ENCODE measurements around the gene HSPA9. TPM values are rescaled to one million over a fixed set of nuclear protein-coding genes. Genes with fewer than 3 reads are reported as not detected.

Gene HSPA9
- total and polyA plus RNA-seq, 9 of the 15 experiments (the other 6 are each of a cell fraction or from before 2014, with no cell fraction given): 195 to 583 (median 514) TPM

DNA sequence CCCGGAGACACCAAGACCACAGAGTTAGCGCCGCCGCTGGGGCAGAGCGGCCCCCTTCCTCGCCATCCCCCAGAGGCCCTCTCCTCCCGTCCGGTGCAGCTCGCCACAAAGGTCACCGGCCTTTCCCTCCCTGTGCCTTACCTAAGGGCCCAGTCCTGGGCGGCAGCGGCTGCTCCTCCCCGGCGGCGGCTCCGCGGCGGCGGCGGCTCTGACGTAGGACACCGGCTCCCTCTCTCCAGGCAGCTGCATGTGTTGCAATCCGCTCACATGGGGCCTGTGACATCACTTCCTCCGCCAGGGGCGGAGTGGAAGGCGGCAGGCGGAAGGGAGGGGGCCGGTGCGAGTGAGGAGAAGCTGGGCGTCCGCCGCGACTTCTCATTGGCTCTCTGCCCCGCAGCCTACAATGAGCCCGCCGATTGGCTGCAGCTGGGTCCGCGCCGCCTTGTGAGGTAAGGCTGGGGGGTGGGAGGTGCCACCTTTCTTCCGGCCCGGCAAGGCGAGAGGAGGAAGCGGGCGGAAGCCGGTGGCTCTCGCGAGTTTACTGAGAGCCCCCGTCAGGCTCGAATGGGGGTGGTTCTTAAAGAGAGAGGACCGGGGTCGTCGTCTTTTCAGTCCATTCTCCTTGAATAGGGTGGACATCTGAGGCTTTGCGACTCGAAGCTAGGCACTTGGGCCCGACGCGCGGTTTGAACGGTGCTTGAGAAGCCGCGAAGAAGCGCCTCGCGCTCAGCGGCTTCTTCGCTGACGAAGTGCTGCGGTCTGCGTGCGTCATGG is 32.1 kb downstream of the HSPA9 start, which contains the start of gene ETF1 (continued):
- TF ChIP-seq, protein P1, sequence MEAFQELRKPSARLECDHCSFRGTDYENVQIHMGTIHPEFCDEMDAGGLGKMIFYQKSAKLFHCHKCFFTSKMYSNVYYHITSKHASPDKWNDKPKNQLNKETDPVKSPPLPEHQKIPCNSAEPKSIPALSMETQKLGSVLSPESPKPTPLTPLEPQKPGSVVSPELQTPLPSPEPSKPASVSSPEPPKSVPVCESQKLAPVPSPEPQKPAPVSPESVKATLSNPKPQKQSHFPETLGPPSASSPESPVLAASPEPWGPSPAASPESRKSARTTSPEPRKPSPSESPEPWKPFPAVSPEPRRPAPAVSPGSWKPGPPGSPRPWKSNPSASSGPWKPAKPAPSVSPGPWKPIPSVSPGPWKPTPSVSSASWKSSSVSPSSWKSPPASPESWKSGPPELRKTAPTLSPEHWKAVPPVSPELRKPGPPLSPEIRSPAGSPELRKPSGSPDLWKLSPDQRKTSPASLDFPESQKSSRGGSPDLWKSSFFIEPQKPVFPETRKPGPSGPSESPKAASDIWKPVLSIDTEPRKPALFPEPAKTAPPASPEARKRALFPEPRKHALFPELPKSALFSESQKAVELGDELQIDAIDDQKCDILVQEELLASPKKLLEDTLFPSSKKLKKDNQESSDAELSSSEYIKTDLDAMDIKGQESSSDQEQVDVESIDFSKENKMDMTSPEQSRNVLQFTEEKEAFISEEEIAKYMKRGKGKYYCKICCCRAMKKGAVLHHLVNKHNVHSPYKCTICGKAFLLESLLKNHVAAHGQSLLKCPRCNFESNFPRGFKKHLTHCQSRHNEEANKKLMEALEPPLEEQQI (IDR thresholded peaks at IDR 0.05): no peak
- peak; percentile 94 for TF ChIP-seq MBD2 (IDR thresholded peaks at IDR 0.05; ENCODE audit: borderline replicate concordance, low read depth)
- no peak for TF ChIP-seq BACH1 (tag; IDR thresholded peaks at IDR 0.05)
- TF ChIP-seq, protein P2, sequence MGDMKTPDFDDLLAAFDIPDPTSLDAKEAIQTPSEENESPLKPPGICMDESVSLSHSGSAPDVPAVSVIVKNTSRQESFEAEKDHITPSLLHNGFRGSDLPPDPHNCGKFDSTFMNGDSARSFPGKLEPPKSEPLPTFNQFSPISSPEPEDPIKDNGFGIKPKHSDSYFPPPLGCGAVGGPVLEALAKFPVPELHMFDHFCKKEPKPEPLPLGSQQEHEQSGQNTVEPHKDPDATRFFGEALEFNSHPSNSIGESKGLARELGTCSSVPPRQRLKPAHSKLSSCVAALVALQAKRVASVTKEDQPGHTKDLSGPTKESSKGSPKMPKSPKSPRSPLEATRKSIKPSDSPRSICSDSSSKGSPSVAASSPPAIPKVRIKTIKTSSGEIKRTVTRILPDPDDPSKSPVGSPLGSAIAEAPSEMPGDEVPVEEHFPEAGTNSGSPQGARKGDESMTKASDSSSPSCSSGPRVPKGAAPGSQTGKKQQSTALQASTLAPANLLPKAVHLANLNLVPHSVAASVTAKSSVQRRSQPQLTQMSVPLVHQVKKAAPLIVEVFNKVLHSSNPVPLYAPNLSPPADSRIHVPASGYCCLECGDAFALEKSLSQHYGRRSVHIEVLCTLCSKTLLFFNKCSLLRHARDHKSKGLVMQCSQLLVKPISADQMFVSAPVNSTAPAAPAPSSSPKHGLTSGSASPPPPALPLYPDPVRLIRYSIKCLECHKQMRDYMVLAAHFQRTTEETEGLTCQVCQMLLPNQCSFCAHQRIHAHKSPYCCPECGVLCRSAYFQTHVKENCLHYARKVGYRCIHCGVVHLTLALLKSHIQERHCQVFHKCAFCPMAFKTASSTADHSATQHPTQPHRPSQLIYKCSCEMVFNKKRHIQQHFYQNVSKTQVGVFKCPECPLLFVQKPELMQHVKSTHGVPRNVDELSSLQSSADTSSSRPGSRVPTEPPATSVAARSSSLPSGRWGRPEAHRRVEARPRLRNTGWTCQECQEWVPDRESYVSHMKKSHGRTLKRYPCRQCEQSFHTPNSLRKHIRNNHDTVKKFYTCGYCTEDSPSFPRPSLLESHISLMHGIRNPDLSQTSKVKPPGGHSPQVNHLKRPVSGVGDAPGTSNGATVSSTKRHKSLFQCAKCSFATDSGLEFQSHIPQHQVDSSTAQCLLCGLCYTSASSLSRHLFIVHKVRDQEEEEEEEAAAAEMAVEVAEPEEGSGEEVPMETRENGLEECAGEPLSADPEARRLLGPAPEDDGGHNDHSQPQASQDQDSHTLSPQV (IDR thresholded peaks at IDR 0.05): no peak
- TF ChIP-seq KDM5B (IDR thresholded peaks at IDR 0.05; ENCODE audit: insufficient replicate concordance, low read depth, low read length): peak; percentile 81
- peak; percentile 76 for TF ChIP-seq SMAD1 (IDR thresholded peaks at IDR 0.05; ENCODE audit: low read depth, low read length, partially characterized antibody)
- TF ChIP-seq HNRNPUL1 (IDR thresholded peaks at IDR 0.05; ENCODE audit: low read length): no peak
- TF ChIP-seq DACH1 (IDR thresholded peaks at IDR 0.05; ENCODE audit: partially characterized antibody): peak; percentile 91
- TF ChIP-seq SMC3 (conservative IDR thresholded peaks at IDR 0.05; ENCODE audit: insufficient read depth, low read depth, low read length): no peak
- no peak for TF ChIP-seq GATAD2A (IDR thresholded peaks at IDR 0.05)
- 0 out of 2 replicates have a peak, but pooled peaks have one; percentile 19 for TF ChIP-seq HDAC2 (IDR thresholded peaks at IDR 0.05)
- TF ChIP-seq TBP (optimal IDR thresholded peaks at IDR 0.05; ENCODE audit: low read depth, low read length): peak; percentile 92
- TF ChIP-seq HMG20A (CRISPR knock-in tag; conservative IDR thresholded peaks at IDR 0.05): no peak
- no peak for TF ChIP-seq IRF2 (CRISPR knock-in tag; IDR thresholded peaks at IDR 0.05)
- TF ChIP-seq EHMT2 (IDR thresholded peaks at IDR 0.05): no peak
- peak in 1 of 2 experiments; percentile 66; a peak in 2 of 4 replicates for TF ChIP-seq KDM4B (IDR thresholded peaks at IDR 0.05; ENCODE audit: borderline replicate concordance in 2 of 2, low read depth in 1 of 2)
- TF ChIP-seq, protein P3, sequence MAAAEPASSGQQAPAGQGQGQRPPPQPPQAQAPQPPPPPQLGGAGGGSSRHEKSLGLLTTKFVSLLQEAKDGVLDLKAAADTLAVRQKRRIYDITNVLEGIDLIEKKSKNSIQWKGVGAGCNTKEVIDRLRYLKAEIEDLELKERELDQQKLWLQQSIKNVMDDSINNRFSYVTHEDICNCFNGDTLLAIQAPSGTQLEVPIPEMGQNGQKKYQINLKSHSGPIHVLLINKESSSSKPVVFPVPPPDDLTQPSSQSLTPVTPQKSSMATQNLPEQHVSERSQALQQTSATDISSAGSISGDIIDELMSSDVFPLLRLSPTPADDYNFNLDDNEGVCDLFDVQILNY (CRISPR knock-in tag; IDR thresholded peaks at IDR 0.05): peak; percentile 92
- no peak for TF ChIP-seq MTA2 (IDR thresholded peaks at IDR 0.05; ENCODE audit: low read depth)
- TF ChIP-seq, protein P4, sequence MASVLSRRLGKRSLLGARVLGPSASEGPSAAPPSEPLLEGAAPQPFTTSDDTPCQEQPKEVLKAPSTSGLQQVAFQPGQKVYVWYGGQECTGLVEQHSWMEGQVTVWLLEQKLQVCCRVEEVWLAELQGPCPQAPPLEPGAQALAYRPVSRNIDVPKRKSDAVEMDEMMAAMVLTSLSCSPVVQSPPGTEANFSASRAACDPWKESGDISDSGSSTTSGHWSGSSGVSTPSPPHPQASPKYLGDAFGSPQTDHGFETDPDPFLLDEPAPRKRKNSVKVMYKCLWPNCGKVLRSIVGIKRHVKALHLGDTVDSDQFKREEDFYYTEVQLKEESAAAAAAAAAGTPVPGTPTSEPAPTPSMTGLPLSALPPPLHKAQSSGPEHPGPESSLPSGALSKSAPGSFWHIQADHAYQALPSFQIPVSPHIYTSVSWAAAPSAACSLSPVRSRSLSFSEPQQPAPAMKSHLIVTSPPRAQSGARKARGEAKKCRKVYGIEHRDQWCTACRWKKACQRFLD (CRISPR knock-in tag; IDR thresholded peaks at IDR 0.05): peak; percentile 91

Data from K562 (cell line).